CD4-positive, alpha-beta T cell treated with Interleukin-15 for 1 hour (primary cell): ENCODE data around the gene SWSAP1.
"Not testable (repeated sequence)": the region's sequence is repeated elsewhere in the genome, so short reads cannot be mapped to it uniquely, and the experiment has no call there.

ENCODE experiments used
- DNase-seq: peaks from one replicate; pipeline ENCODE4 v3.0.0-alpha.2; 2020

The SWSAP1 gene

GRCh38 chr19:11379269-11379845, 4.9 kb downstream of the SWSAP1 start:
- not testable (repeated sequence) for DNase-seq

GRCh38 chr19:11379857-11380350, 5.4 kb downstream of the SWSAP1 start:
- DNase-seq, result no peak

GRCh38 chr19:11380653-11381537, 6.4 kb downstream of the SWSAP1 start:
- peak; percentile 99 for DNase-seq

- peak; percentile 65 for DNase-seq
Measured at GRCh38 chr19:11382898-11383705, 8.6 kb downstream of the SWSAP1 start.

- no peak for DNase-seq
Measured at GRCh38 chr19:11383706-11384048, 9.2 kb downstream of the SWSAP1 start.

GRCh38 chr19:11384778-11385129, 10.3 kb downstream of the SWSAP1 start:
- no peak for DNase-seq

GRCh38 chr19:11387162-11388034, 12.9 kb downstream of the SWSAP1 start:
- peak; percentile 30 for DNase-seq

GRCh38 chr19:11390359-11390758, 15.9 kb downstream of the SWSAP1 start:
- DNase-seq, result no peak

- DNase-seq, result no peak
Measured at GRCh38 chr19:11390933-11391680, 16.6 kb downstream of the SWSAP1 start.

- DNase-seq, result no peak
Measured at GRCh38 chr19:11397089-11397610, 22.7 kb downstream of the SWSAP1 start.

GRCh38 chr19:11399667-11400066, 25.2 kb downstream of the SWSAP1 start:
- DNase-seq, result no peak

- no peak for DNase-seq
Measured at GRCh38 chr19:11400798-11401197, 26.3 kb downstream of the SWSAP1 start.

- DNase-seq, result no peak
Measured at GRCh38 chr19:11401808-11402543, 27.5 kb downstream of the SWSAP1 start.

- no peak for DNase-seq
Measured at GRCh38 chr19:11404588-11405222, 30.2 kb downstream of the SWSAP1 start.

- no peak for DNase-seq
Measured at GRCh38 chr19:11405846-11406643, 31.6 kb downstream of the SWSAP1 start.

- DNase-seq, result not testable (repeated sequence)
Measured at GRCh38 chr19:11406703-11407236, 32.3 kb downstream of the SWSAP1 start.

GRCh38 chr19:11408591-11408990, 34.1 kb downstream of the SWSAP1 start:
- DNase-seq, result no peak

GRCh38 chr19:11410682-11411081, 36.2 kb downstream of the SWSAP1 start:
- no peak for DNase-seq

- DNase-seq, result no peak
Measured at GRCh38 chr19:11414544-11414943, 40.1 kb downstream of the SWSAP1 start.
